Neural cell (in vitro differentiated cells): ENCODE results near the gene CPB2. TPM values are rescaled to one million over a fixed set of nuclear protein-coding genes. Genes with fewer than 3 reads are reported as not detected.

Source experiments
- H2AFZ ChIP-seq: fragments of 200-600, 300-800 bp; sonication (generic), shearing (Covaris generic); 2 replicates; pipeline ENCODE4 v1.6.0; 2014; ENCODE audit warnings: low read depth, mild to moderate bottlenecking, antibody characterized with exemption, low read length, moderate library complexity
- H3F3A ChIP-seq: fragments of 200-600 bp; shearing (Covaris generic); 2 replicates; pipeline ENCODE4 v1.6.1; 2016; ENCODE audit warnings: mild to moderate bottlenecking, moderate library complexity, mixed read lengths, antibody characterized with exemption, low read length; ENCODE audit not compliant: insufficient read depth, poor library complexity, severe bottlenecking
- H3K27ac ChIP-seq: fragments of 200-600, 300-800 bp; sonication (generic), shearing (Covaris generic); 2 replicates; pipeline ENCODE4 v1.5.1; 2014; ENCODE audit warnings: mild to moderate bottlenecking, low read length, moderate library complexity
- H3K27me3 ChIP-seq: fragments of 300-800, 200-600 bp; sonication (generic), shearing (Covaris generic); 2 replicates; pipeline ENCODE4 v1.6.0; 2014; ENCODE audit warnings: mild to moderate bottlenecking, low read depth, low read length, moderate library complexity; ENCODE audit not compliant: insufficient read depth
- H3K36me3 ChIP-seq: fragments of 300-800, 200-600 bp; sonication (generic), shearing (Covaris generic); 2 replicates; pipeline ENCODE4 v1.5.1; 2014; ENCODE audit warnings: mild to moderate bottlenecking, antibody characterized with exemption, low read length, moderate library complexity; ENCODE audit not compliant: insufficient read depth
- H3K4me2 ChIP-seq: fragments of 300-800, 200-600 bp; sonication (generic), shearing (Covaris generic); 2 replicates; pipeline ENCODE4 v1.6.0; 2014; ENCODE audit warnings: mild to moderate bottlenecking, low read length
- H3K4me3 ChIP-seq: fragments of 300-800, 200-600 bp; sonication (generic), shearing (Covaris generic); 2 replicates; pipeline ENCODE4 v1.5.1; 2014; ENCODE audit warnings: mild to moderate bottlenecking, low read length, moderate library complexity
- H3K79me2 ChIP-seq: fragments of 200-600 bp; shearing (Covaris generic); replicated peaks from 2 replicates; pipeline ENCODE4 v1.6.0; 2014; ENCODE audit warnings: mild to moderate bottlenecking, low read length, moderate library complexity; ENCODE audit not compliant: insufficient read depth
- H3K9ac ChIP-seq: fragments of 300-800, 200-600 bp; sonication (generic), shearing (Covaris generic); 2 replicates; pipeline ENCODE4 v1.6.1; 2016; ENCODE audit warnings: mild to moderate bottlenecking, low read length, mixed read lengths
- H3K9me2 ChIP-seq: fragments of 200-600 bp; shearing (Covaris generic); 2 replicates; pipeline ENCODE4 v1.6.1; 2016; ENCODE audit warnings: mild to moderate bottlenecking, low read length, mixed read lengths; ENCODE audit not compliant: insufficient read depth
- H3K9me3 ChIP-seq: fragments of 200-600, 300-800 bp; sonication (generic), shearing (Covaris generic); 2 replicates; pipeline ENCODE4 v1.6.1; 2016; ENCODE audit warnings: mild to moderate bottlenecking, mixed run types, low read length, moderate library complexity, mixed read lengths
- H4K20me1 ChIP-seq: fragments of 200-600 bp; shearing (Covaris generic); 2 replicates; pipeline ENCODE4 v1.6.1; 2016; ENCODE audit warnings: mild to moderate bottlenecking, mixed run types; ENCODE audit not compliant: insufficient read depth
- EP300 ChIP-seq: fragments of 450-650 bp; conservative IDR thresholded peaks from 2 replicates; pipeline ENCODE4 v1.6.1; 2014; ENCODE audit warnings: antibody characterized with exemption, mild to moderate bottlenecking, moderate library complexity; ENCODE audit not compliant: poor library complexity, severe bottlenecking
- EZH2 ChIP-seq: fragments of 200-600, 300-800 bp; shearing (Covaris generic), sonication (generic); IDR thresholded peaks from 2 replicates; pipeline ENCODE4 v1.6.1; 2014; ENCODE audit warnings: antibody characterized with exemption, low read length, borderline replicate concordance, mild to moderate bottlenecking; ENCODE audit not compliant: insufficient read depth, poor library complexity, severe bottlenecking
- MXI1 ChIP-seq: fragments of 450-650 bp; conservative IDR thresholded peaks from 2 replicates; pipeline ENCODE4 v1.6.1; 2014; ENCODE audit warnings: antibody characterized with exemption, mild to moderate bottlenecking; ENCODE audit not compliant: poor library complexity, severe bottlenecking
- POLR2AphosphoS5 ChIP-seq: IDR thresholded peaks from 2 replicates; pipeline ENCODE4 v1.6.1; 2012
- RAD21 ChIP-seq: fragments of 450-650 bp; conservative IDR thresholded peaks from 2 replicates; pipeline ENCODE4 v1.6.1; 2014; ENCODE audit warnings: antibody characterized with exemption, mild to moderate bottlenecking, moderate library complexity
- SMC3 ChIP-seq: fragments of 450-650 bp; conservative IDR thresholded peaks from 2 replicates; pipeline ENCODE4 v1.6.1; 2014; ENCODE audit warnings: antibody characterized with exemption, mild to moderate bottlenecking, moderate library complexity; ENCODE audit not compliant: poor library complexity
- TAF1 ChIP-seq: IDR thresholded peaks from 2 replicates; pipeline ENCODE4 v1.6.1; 2012; ENCODE audit warnings: low read depth
- polyA plus RNA-seq: library from polyadenylated mRNA; depleted of rRNA; stranded (reverse); fragments of >200 nt; gene quantifications from 2 replicates; pipeline ENCODE4 v1.2.3, GENCODE V29; 2014
- TF ChIP-seq, protein P1 (sequence below): IDR thresholded peaks from 2 replicates; pipeline ENCODE4 v1.6.1; 2012; ENCODE audit warnings: borderline replicate concordance
- TF ChIP-seq, protein P2 (sequence below): fragments of 450-650 bp; IDR thresholded peaks from 2 replicates; pipeline ENCODE4 v1.5.1; 2014; ENCODE audit warnings: antibody characterized with exemption, mild to moderate bottlenecking, moderate library complexity; ENCODE audit not compliant: poor library complexity, severe bottlenecking

The CPB2 gene
- polyA plus RNA-seq, 1 donor from 2014 or later = not detected

DNA sequence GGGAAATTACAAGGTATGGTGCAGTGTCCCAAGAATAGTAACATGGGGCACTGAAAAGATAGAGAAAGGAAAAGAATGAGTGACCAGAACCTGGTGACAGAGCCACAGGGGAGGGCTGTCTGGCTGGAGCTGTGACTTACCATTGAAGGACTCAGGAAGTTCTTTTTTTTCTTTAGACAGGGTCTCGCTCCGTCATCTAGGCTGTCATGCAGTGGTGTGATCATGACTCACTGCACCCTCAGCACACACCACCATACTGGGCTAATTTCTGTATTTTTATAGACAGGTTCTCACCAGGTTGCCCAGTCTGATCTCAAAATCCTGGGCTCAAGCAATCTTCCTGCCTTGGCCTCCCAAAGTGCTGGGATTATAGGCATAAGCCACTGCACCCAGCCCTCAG, 8.8 kb upstream of the CPB2 start:
- Histone ChIP-seq H3F3A (no peaks in the 10 kb centered on the region), H3K9me3 (no peaks in the 10 kb centered on the region), H3K27me3 (no peaks in the 10 kb centered on the region), H3K79me2 (no peaks in the 10 kb centered on the region), H3K4me3 (no peak overlapping the region), H3K4me2 (no peak overlapping the region), H3K9me2 (no peaks in the 10 kb centered on the region), H3K36me3 (no peaks in the 10 kb centered on the region), H3K27ac (no peak overlapping the region), H3K9ac (no peak overlapping the region), H4K20me1 (no peaks in the 10 kb centered on the region), H2AFZ (no peak overlapping the region)
- TF ChIP-seq EZH2 (no peak), POLR2AphosphoS5 (no peak), TAF1 (no peak), RAD21 (no peak)

DNA sequence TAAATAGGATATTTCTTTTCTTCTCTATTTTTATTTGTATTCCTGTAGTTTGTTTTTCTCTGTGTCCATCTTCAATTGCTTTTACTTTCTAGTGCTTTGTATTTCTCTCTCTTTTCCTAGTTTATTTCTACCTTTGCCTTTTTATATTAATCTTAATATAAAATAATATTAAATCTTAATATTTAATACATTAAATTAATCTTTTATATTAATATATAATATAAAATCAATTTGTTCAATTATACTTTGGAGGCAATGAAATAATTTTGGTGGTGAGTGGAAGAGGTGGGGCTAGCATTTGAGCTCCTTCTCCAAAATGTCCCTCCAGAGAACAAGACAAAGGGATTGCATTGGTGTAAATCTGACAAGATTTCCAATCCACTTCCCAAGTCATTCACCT, 6.3 kb upstream of the CPB2 start:
- H3F3A ChIP-seq = no peaks in the 10 kb centered on the region
- H3K79me2 ChIP-seq = no peaks in the 10 kb centered on the region
- H3K9ac ChIP-seq = no peak overlapping the region

More for the DNA sequence above, 6.3 kb upstream of the CPB2 start:
- no peaks in the 10 kb centered on the region for H4K20me1 ChIP-seq
- no peak overlapping the region for H2AFZ ChIP-seq
- H3K4me3 ChIP-seq = no peak overlapping the region
- TF ChIP-seq RAD21 = no peak
- TF ChIP-seq SMC3 = no peak
- TF ChIP-seq, protein P1, sequence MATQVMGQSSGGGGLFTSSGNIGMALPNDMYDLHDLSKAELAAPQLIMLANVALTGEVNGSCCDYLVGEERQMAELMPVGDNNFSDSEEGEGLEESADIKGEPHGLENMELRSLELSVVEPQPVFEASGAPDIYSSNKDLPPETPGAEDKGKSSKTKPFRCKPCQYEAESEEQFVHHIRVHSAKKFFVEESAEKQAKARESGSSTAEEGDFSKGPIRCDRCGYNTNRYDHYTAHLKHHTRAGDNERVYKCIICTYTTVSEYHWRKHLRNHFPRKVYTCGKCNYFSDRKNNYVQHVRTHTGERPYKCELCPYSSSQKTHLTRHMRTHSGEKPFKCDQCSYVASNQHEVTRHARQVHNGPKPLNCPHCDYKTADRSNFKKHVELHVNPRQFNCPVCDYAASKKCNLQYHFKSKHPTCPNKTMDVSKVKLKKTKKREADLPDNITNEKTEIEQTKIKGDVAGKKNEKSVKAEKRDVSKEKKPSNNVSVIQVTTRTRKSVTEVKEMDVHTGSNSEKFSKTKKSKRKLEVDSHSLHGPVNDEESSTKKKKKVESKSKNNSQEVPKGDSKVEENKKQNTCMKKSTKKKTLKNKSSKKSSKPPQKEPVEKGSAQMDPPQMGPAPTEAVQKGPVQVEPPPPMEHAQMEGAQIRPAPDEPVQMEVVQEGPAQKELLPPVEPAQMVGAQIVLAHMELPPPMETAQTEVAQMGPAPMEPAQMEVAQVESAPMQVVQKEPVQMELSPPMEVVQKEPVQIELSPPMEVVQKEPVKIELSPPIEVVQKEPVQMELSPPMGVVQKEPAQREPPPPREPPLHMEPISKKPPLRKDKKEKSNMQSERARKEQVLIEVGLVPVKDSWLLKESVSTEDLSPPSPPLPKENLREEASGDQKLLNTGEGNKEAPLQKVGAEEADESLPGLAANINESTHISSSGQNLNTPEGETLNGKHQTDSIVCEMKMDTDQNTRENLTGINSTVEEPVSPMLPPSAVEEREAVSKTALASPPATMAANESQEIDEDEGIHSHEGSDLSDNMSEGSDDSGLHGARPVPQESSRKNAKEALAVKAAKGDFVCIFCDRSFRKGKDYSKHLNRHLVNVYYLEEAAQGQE = no peak
- TF ChIP-seq EZH2 = no peak
- TF ChIP-seq POLR2AphosphoS5 = no peak
- TF ChIP-seq, protein P2, sequence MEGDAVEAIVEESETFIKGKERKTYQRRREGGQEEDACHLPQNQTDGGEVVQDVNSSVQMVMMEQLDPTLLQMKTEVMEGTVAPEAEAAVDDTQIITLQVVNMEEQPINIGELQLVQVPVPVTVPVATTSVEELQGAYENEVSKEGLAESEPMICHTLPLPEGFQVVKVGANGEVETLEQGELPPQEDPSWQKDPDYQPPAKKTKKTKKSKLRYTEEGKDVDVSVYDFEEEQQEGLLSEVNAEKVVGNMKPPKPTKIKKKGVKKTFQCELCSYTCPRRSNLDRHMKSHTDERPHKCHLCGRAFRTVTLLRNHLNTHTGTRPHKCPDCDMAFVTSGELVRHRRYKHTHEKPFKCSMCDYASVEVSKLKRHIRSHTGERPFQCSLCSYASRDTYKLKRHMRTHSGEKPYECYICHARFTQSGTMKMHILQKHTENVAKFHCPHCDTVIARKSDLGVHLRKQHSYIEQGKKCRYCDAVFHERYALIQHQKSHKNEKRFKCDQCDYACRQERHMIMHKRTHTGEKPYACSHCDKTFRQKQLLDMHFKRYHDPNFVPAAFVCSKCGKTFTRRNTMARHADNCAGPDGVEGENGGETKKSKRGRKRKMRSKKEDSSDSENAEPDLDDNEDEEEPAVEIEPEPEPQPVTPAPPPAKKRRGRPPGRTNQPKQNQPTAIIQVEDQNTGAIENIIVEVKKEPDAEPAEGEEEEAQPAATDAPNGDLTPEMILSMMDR = no peak
- no peak for TF ChIP-seq EP300
- no peak for TF ChIP-seq MXI1
- TF ChIP-seq TAF1 = no peak
- no peaks in the 10 kb centered on the region for H3K9me3 ChIP-seq
- no peak overlapping the region for H3K4me2 ChIP-seq
- no peak overlapping the region for H3K27ac ChIP-seq
- H3K36me3 ChIP-seq = no peaks in the 10 kb centered on the region
- H3K9me2 ChIP-seq = no peaks in the 10 kb centered on the region
- no peaks in the 10 kb centered on the region for H3K27me3 ChIP-seq
